NCI-H2081 treated with DMSO at 0.1 percent for 48 hours (cell line): ENCODE measurements around the gene NBPF1.
"Not testable (repeated sequence)": the region's sequence is repeated elsewhere in the genome, so short reads cannot be mapped to it uniquely, and the experiment has no call there.

Source experiments
- DNase-seq: peaks from one replicate; lab custom pipeline; 2025; lab: John Stamatoyannopoulos, UW

NBPF1 gene

DNA sequence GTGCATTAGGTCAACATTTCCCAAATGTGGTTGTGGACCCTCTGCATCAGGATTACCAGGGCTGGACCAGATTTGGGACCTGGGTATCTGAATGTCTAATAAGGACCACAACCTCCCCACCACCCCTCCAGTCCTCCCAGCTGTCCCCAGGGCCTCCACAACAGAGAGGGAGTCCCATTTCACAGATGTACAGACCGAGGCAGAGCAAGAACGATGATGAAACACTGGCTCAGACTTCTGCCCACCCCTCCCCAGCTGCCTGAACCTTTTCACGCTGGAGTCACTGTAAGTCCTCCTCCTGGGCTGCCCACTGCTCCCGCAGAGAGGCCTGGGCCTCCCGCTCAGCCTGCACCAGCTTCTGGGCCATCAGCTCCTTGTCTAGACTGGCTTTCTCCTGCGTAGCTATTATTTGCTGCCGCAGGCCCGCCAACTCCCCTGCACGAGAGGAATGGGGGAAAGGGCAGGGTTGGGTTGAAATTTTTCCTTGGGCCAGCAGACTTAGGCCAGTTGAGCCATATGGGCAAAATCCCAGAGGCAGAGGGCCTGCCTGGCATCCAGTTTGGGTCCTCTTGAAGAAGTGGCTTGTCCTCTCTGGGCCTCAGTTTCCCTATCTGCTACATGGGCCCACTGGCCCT, 8.4 kb upstream of the NBPF1 start:
- not testable (repeated sequence) for DNase-seq

DNA sequence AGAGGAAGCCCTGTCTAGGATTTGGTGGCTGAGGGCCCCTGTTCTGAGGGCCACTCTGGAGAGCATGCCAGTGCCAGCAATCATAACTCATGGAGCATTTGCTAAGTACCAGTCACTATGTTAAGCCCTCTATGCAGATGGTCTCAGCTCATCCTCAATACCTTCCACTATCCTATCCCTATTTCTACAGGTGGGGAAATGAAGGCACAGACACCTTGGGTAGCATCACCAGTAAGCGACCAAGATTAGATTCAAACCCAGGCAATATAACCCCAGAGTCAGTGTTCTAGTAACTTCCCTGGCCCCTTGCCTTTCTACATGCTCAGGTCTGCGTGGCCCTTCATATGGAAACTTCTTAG, 7.9 kb upstream of the NBPF1 start:
- DNase-seq = no peak

DNA sequence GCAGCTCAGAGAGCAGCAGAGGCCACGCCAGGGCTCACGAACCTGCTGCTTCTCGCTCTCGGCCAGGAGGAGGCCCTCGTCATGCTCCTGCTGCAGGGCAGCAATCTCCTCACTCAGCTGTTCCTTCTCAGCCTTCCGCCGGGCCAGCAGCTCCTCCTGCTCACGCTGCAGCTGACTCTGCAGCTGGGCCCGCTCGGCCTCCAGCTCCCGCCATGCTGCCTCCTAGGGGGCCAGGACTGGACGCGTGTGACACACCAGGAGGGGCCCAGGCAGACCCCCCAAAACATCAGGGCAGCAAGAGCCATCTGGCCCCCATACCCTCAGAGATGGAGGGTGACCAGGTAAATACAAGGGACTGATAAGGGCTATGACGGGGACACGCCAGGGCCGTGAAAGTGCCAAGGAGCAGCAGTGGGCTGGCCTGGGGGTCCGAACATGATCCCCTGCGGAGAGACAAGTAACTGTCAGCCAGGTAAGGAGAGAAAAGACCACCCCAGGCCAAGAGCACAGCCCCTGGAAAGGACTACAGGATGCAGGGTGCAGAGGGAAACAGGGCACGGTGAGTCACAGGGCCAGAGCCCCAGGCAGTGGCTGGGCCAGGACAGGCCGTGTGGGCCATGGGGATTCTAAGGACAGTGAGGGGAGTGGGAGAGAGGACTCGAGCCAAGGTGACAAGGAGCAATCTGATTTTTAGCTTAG, 6.6 kb upstream of the NBPF1 start:
- DNase-seq = not testable (repeated sequence)

DNA sequence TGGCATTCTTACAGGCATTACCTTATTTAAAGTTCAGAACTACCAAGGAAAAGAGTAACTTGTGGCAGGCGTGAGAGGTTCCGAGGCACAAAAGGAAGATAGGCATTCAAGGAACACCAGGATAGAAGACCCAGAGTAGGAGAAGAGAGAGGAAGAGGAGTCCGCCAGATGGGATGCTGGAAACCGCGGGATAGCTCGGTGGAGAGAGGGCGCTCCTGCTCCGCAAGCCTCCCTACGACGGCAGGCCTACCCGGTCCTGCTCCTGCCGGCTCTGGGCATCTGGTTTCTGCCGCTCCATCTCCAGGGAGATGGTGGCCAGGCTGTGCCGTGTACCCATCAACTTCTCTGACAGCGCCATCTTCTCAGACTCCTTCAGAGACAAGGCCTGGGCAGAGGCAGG, 5.4 kb upstream of the NBPF1 start:
- DNase-seq = no peak

DNA sequence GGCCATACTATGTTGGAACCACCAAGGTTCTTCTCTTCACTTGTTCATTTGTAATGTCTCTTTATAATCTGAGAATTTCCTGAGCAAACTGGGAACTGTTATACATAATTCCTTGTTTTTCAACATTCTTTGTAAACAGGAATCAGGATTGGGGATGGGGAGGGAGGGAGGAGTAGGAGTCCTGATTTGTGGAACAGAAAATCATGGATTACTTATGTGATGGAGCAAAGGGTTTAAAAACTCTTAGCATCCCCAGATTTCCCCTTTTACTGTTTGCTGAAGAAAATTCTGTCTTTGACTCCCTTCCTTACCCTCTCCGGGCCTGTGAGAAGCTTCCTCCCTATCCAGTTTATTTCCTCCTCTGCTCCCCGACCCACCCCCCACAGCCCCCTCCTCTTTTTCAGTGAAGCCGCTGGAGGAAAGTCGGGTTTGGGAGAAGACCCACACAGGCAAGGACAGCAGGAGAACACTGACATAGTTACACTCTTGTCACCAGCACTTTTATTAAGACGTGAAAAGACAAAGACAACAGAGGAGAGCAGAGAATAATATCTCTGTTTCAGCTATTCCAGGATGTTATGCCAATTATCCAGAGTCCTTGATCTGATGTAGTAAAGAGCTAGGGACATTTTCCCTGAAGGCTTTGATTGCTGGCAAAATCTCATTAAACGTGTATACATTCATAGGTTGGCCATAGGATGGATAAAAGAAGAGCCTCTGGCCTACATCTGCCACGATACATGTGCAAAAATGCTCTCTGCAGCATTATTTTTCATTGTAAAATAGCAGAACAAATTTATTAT, 4.6 kb upstream of the NBPF1 start:
- no peak for DNase-seq

DNA sequence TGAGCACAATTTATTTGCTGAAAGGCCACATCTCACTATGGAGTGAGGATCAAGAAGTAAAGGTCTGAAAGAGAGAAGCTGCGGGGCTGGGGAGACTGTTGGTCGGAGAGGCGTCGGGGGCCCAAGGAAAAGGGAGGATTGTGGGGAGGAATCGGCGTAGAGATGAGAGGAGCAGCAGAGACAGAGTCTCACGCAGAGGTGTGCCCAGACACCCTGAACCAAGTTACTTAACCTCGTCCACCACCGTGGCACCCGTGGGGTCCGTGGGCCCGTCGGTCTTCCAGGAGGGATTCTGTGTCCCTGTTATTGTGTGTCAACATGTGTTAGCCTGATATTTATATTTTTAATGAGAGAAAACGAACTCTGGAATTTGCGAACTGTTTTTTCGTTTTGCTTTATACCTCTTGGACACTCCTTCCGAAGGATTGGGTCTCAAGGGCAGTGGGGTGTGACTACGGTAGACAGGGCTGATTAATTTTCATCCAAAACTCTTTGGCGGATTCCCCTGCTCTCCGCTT, 3.8 kb upstream of the NBPF1 start:
- no peak for DNase-seq

DNA sequence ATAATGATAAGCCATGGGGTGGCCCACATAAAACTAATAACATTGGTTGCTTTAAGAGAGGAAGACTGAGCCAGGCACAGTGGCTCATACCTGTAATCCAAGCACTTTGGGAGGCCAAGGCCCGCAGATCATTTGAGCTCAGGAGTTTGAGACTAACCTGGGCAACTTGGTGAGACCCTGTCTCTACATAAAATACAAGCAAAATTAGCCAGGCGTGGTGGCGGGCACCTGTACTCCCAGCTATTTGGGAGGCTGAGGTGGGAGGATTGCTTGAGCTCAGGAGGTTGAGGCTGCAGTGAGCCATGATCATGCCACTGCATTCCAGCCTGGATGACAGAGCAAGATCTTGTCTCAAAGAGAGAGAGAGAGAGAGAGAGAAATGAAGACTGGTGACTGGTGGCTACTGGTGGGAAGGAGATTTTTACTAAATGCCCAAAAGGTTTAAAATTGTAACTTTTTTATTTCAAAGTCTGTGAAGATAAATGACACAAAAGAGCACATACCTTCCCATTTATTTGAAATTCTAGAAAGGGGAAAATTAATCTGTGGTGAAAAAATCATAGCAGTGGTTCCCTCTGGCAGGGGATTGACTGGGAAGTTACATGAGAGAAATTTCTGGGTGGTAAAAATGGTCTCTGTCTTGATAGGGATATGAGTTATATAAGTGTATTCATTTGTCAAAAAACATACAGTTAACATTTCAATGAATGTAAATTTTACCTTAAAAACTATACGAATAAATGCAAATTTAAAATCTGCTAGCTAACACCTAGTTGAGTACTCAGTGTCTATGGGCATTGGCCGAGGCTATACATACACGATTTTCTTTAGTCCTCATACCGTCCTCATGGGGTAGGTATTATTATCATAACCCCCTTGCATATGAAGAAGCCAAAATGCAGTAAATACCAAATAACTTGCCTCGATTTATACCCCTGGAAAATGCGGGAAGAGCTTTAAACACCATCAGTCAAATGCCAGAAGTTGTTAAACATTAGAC, 2.2 kb upstream of the NBPF1 start:
- DNase-seq = no peak

DNA sequence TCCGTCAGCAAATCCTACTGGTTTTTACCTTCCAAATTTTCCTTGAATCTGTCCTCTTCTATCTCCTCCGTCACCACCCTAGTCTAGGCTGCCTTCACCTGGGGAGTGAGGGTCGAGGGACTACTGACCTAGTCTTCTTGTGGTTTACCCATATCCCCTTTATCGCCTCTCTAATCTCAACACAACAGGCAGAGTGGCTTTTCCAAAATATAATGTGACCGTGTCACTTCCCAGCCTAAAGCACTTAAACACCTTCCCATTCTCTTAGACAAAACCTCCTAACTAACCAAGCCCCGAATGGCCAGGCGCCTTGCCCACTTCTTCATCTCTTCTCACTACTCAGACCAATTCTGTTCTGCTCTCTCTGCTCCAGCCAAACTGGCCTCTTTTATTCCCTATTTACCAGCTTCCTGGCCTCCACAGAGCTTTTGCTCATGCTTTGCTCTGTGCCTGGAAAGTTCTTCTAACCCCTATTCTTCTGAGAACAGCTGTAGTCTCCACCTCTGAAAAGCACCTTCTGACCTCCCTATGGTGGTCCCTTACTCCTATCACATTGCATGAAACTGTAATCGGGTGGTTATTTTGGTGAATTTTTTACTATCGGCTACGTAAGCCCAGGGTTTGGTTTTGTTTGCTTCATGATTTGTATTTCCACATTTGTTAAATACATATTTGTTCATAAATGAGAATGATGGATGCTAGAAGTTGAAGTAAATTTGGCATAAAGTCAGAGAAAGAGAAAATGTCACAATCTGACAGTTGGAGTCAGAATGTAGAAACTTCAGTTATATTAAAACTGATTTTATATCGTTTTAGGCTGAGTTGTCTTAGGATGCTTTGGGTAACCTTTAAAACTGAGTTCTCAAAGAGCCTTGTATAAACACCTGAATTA, 1.2 kb upstream of the NBPF1 start:
- no peak for DNase-seq

DNA sequence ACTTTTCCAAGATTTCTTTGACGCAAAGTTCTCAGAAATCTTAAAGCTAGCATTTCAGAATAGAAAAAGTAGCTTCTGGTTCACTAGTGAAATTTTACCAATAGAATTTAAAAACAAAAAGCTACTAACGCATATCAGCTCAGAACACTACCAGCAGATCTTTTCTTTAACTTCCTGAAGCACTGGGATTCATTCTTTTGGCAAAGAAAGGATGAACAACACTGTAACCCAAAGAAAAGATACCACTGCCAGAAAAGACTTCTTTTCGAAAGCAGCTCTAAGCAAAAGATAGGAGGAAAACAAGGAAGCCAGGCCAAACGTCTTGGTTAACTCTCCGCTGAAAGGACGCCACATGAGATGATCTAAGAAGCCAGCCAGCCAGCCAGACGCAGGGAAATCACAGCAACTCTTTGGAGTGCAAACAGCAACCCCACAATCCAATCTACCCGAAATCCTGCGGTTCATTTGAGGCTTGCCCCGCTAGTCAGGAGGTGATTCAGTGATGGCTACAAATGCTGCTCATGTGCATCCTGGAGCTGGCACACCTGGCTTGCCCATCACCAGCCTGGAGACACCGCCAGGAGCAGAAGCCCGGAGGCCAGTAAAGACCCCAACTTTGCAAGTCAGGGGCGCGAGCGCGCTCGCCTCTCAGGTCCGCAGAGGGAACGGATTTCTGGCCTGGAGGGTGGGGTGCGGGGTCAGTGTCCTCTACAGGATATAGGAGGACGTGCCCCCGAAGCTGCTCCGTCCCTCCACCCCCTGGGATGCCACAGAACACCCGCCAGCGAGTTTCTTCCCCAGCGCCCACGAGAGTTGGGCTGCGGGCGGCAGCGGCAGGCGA, 812 bp downstream of the NBPF1 start:
- DNase-seq = no peak

DNA sequence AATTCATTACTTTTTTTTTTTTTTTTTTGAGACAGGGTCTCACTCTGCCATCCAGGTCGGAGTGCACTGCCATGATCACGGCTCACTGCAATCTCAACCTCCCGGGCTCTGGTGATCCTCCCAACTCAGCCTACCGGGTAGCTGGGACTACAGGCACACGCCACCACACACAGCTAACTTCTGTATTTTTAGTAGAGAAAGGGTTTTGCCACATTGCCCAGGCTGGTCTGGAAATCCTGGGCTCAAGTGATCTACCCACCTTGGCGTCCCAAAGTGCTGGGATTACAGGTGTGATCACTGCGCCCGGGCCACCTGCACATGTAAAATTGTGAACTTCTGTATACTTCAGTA, 1.4 kb downstream of the NBPF1 start:
- not testable (repeated sequence) for DNase-seq

DNA sequence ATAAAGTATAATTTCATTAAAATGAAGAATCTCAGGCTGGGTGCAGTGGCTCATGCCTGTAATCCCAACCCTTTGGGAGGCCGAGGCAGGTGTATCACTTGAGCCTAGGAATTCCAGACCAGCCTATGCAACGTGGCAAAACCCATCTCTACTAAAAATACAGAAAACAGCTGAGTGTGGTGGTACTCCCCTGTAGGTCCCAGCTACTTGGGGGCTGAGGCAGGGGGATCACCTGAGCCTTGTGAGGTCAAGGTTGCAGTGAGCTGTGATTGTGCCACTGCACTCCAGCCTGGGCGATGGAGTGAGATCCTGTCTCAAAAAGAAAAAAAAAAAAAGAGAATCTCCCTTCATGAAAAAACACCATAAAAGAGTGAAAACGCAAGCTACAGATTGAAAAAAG, 2.2 kb downstream of the NBPF1 start:
- not testable (repeated sequence) for DNase-seq

DNA sequence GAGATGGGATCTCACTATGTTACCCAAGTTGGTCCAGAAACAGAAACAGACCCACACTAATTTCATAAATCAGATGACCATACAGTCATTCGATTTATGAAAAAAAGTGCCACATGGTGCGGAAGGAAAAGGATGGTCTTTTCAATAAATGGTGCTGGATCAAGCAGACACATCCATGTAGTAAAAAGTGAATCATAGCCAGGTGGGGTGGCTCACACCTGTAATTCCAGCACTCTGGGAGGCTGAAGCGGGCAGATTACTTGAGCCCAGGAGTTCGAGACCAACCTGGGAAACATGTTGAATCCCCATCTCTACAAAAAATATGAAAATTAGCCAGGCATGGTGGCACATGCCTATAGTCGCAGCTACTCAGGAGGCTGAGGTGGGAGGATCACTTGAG, 2.8 kb downstream of the NBPF1 start:
- DNase-seq = not testable (repeated sequence)

DNA sequence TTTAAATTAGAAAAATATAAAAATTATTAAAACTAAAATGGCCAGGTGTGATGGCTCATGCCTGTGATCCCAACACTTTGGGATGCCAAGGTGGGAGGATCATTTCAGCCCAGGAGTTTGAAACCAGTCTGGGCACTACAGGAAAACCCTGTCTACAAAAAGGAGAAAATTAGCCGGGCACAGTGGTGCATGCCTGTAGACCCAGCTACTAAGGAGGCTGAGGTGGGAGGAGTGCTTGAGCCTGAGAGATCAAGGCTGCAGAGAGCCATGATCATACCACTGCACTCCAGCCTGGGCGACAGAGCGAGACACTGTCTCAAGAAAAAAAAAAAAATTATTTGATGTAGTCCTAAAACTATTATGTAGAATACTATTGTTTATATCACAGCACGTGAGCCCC, 3.6 kb downstream of the NBPF1 start:
- not testable (repeated sequence) for DNase-seq

DNA sequence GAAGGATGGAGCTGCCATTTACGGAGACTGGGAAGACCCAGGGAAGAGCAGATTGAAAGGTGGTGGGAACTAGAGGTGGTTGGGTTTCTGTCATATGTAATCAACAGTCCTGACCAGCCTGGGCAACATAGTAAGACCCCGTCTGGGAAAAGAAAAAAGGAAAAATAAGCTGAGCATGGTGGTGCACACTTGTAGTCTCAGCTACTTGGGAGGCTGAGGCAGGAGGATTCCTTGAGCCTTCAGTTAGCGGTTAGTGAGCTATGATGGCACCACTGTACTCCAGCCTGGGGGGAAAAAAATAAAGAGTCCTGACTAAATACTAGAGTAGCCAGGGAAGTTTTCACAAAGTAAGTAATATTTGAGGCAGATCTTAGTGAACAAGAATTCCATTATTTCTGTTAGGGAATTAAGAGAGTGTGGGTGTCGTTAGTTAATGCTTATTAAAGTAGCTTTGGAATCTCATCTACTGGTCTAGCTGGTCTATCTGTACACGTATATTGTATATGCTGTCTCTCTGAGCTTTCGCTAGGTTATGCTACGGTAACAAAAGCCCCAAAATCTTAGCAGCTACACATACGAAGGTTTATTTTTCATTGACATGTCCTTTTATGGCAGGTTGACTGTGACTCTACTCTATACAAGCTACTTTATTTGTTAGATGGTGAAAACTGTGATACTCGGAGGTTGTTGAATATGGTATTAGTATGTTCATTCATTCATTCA, 4.4 kb downstream of the NBPF1 start:
- no peak for DNase-seq

DNA sequence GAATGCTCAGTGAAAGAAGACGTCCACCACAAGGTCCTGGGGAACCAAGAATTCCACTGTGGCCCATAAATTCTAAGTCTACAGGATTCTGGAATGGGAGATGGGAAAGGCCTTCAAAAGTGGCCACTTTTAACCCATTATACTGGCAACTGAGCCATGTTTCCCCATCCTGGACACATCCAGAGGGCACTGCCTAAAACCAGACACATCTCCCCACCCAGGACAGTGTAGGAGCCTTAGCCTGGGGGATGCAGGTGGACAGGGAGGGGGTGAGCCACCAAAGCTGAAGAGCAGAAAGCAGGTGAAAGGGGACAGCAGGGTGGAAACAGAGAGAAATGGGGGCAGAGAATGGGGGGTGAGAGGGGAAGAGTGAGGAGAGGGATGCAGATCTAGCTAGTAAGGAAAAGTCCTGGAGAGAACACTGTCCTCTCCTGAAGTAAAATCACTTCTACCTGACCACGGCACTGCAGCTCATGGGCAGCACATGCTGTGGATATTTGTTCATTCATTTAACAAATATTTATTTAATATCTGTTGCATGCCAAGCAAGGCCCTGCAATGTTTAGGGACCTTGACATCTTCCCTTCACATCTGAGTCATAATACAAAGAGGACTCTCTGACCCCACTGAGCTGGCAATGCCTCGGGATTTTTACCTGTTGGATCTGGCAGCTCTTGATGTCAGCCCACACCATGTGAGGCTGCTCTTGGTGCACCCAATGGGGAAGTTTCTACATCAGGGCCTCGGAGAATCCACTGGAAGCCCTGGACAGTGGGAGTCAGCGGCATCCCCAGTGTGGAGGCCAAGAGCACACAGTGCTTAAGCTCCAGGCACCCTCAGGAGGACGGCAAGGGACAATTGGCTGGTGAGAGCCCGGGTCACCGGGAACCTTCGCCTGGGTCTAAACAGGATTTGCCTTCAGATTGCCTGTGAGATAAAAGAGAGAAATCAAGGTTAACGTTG, 5.2 kb downstream of the NBPF1 start:
- not testable (repeated sequence) for DNase-seq

DNA sequence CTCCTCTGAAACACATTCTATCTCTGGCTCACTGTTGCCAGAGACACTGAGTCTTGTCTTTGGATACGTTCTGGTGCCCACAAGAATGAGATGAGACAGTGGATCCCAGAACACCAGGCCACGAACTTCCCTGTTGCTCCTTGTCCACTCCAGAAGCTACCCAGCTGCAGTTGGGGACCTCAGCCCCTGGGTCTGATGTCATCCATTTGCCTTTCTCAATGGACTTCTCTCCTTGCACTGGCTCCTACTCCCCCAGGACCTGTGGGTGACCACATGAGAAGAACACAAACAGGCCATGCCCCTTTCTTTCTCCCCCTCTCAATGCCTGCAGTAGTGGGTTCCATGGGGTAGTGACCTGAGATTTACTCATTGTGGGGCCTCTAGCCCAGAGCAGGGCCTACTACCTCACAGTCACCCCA, 5.9 kb downstream of the NBPF1 start:
- DNase-seq = no peak

DNA sequence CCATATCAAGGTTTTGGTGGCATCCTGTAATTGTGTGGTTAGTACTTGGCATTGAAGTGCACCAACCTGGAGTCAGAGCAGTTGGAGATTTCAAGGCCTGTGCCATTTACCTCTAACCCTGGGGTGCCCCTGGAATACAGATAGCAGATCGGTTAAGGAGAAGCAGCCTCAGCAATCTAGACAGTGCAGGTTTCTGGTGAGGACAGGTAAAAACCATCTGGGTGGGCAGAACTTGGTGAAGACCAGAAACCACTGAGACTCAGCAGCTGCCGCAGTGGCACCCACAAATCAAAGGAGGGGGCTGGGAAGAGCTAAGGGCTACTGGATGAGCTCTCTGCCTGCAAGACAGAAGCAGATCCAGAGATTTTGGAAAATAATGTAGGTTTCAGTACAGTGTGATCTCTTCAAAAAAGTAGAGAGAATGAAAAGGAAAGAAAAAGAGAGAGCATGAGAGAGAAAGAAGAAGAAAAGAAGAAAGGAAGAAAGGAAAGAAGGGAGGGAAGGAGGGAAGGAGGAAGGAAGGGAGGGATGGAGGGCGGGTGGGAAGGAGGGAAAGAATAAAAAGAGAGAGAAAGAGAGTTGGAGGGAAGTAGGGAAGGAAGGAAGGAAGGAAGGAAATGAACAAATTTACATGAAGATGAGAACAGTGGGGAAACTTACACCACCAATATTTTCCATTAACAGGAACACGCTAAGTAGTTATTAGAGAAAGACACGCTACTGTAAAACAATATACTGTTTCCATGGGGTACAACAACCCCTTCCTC, 6.5 kb downstream of the NBPF1 start:
- DNase-seq = not testable (repeated sequence)
